Measurements from ENCODE around the gene TOP2B.

Gene TOP2B

GRCh38 chr3:25631989-25632388, 32.7 kb downstream of the TOP2B start (continued):
- no peak for TF ChIP-seq ZNF394 (tag by site-specific recombination; IDR thresholded peaks at IDR 0.05; ENCODE audit: borderline replicate concordance)
- TF ChIP-seq REST (tag by site-specific recombination; IDR thresholded peaks at IDR 0.05) = no peak
- TF ChIP-seq ZNF121 (tag by site-specific recombination; IDR thresholded peaks at IDR 0.05) = no peak
- TF ChIP-seq ZNF580 (tag by site-specific recombination; IDR thresholded peaks at IDR 0.05) = no peak
- TF ChIP-seq GLIS2 (tag by site-specific recombination; IDR thresholded peaks at IDR 0.05) = no peak
- TF ChIP-seq ZNF214 (tag by site-specific recombination; IDR thresholded peaks at IDR 0.05; ENCODE audit: borderline replicate concordance) = no peak

GRCh38 chr3:25621087-25621486, 43.6 kb downstream of the TOP2B start:
- no peaks in the 10 kb centered on the region for H3K9me3 ChIP-seq (ENCODE audit: control insufficient read depth, insufficient read depth, low read depth, low read length)
- no peak overlapping the region for H3K27ac ChIP-seq (ENCODE audit: extremely low read depth, low read depth, low read length)
- H3K36me3 ChIP-seq (ENCODE audit: control insufficient read depth in 2 of 2, insufficient read depth in 1 of 2, low read length in 2 of 2) = peaks cover 10 to 81% of the 10 kb centered on the region in 2 experiments; a peak in 2 of 3 replicates
- ChIA-PET POLR2A (no interaction called here), CTCF (no interaction called here)
- no peak overlapping the region for H3K4me3 ChIP-seq (ENCODE audit: low read depth, low read length)
- TF ChIP-seq ZBTB1 (tag by site-specific recombination; IDR thresholded peaks at IDR 0.05) = no peak
- no peak for TF ChIP-seq ZNF600 (tag by site-specific recombination; IDR thresholded peaks at IDR 0.05)
- TF ChIP-seq WT1 (tag by site-specific recombination; IDR thresholded peaks at IDR 0.05) = no peak
- TF ChIP-seq ZFP3 (tag by site-specific recombination; IDR thresholded peaks at IDR 0.05; ENCODE audit: low read depth) = no peak
- no peak for TF ChIP-seq SCRT1 (tag by site-specific recombination; IDR thresholded peaks at IDR 0.05; ENCODE audit: borderline replicate concordance)
- no peak for TF ChIP-seq ZNF311 (tag by site-specific recombination; IDR thresholded peaks at IDR 0.05; ENCODE audit: borderline replicate concordance)
- no peak for TF ChIP-seq KLF7 (tag by site-specific recombination; IDR thresholded peaks at IDR 0.05; ENCODE audit: borderline replicate concordance)
- no peak for TF ChIP-seq ZFP37 (tag by site-specific recombination; IDR thresholded peaks at IDR 0.05)
- TF ChIP-seq ZNF19 (tag by site-specific recombination; IDR thresholded peaks at IDR 0.05; ENCODE audit: low read depth) = no peak
- no peaks in the 10 kb centered on the region for H3K4me1 ChIP-seq (ENCODE audit: control insufficient read depth, insufficient read depth, low read length)

- ChIA-PET POLR2A (no interaction called here), CTCF (no interaction called here)
- H3K36me3 ChIP-seq (ENCODE audit: control insufficient read depth in 2 of 2, insufficient read depth in 1 of 2, low read length in 2 of 2) = peaks cover 13 to 81% of the 10 kb centered on the region in 2 experiments; a peak in 2 of 3 replicates
- H3K4me1 ChIP-seq (ENCODE audit: control insufficient read depth, insufficient read depth, low read length) = no peaks in the 10 kb centered on the region
- no peak overlapping the region for H3K27ac ChIP-seq (ENCODE audit: extremely low read depth, low read depth, low read length)
- no peaks in the 10 kb centered on the region for H3K9me3 ChIP-seq (ENCODE audit: control insufficient read depth, insufficient read depth, low read depth, low read length)
- H3K4me3 ChIP-seq (ENCODE audit: low read depth, low read length) = no peak overlapping the region
- no peak for TF ChIP-seq HOXC10 (CRISPR knock-in tag; IDR thresholded peaks at IDR 0.05)
- no peak for TF ChIP-seq ZNF626 (tag by site-specific recombination; IDR thresholded peaks at IDR 0.05)
- no peak for TF ChIP-seq PRDM2 (tag by site-specific recombination; IDR thresholded peaks at IDR 0.05; ENCODE audit: borderline replicate concordance)
- TF ChIP-seq ZNF544 (tag by site-specific recombination; IDR thresholded peaks at IDR 0.05) = no peak
- TF ChIP-seq PRDM1 (tag by site-specific recombination; IDR thresholded peaks at IDR 0.05) = no peak
- no peak for TF ChIP-seq ZNF324 (tag by site-specific recombination; IDR thresholded peaks at IDR 0.05)
- no peak for TF ChIP-seq YY1 (tag by site-specific recombination; IDR thresholded peaks at IDR 0.05)
- no peak for TF ChIP-seq KLF16 (tag by site-specific recombination; IDR thresholded peaks at IDR 0.05)
- TF ChIP-seq AEBP2 (tag by site-specific recombination; IDR thresholded peaks at IDR 0.05; ENCODE audit: borderline replicate concordance) = no peak
- no peak for TF ChIP-seq ZBTB20 (tag by site-specific recombination; IDR thresholded peaks at IDR 0.05)
These were observed 44.2 kb downstream of the TOP2B start for GRCh38 chr3:25620493-25620892.

Measured in HEK293 (cell line).